H1 (cell line): ENCODE results near the gene PLA2G1B. TPM values are rescaled to one million over a fixed set of nuclear protein-coding genes. Genes with fewer than 3 reads are reported as not detected.
A peak's percentile ranks its signal among the peaks of the same experiment; 100 is the strongest.

Experiments used
- CTCF ChIA-PET: fragments of 300-600 bp; sonication (Branson Sonifier 250); formaldehyde crosslinking; loops from one replicate; lab custom pipeline; 2021; ENCODE audit not compliant: partially characterized antibody; lab: Charles Lee
- POLR2A ChIA-PET: fragments of 300-600 bp; sonication (Branson Sonifier 250); formaldehyde crosslinking; loops from one replicate; lab custom pipeline; 2021; ENCODE audit warnings: inconsistent platforms; ENCODE audit not compliant: partially characterized antibody; lab: Charles Lee
- DNase-seq, 2 experiments: peaks; one replicate each; pipeline versions ENCODE4 v3.0.0 to v3.0.0-alpha.2; 2010 to 2022; ENCODE audit warnings: low spot score in 2 of 2, low read depth in 1 of 2, mixed read lengths in 1 of 2
- FAIRE-seq: peaks from 2 replicates; lab custom pipeline; 2011; peaks lifted over from hg19 to GRCh38; lab: Jason Lieb, UNC
- H2AFZ ChIP-seq: 2 replicates; pipeline ENCODE4 v1.8.1; 2012; ENCODE audit warnings: low read length, inconsistent platforms
- H2AK5ac ChIP-seq: 2 replicates; pipeline ENCODE4 v1.6.1; 2013; ENCODE audit warnings: low read depth, low read length
- H2BK120ac ChIP-seq: replicated peaks from 2 replicates; pipeline ENCODE3; 2013; ENCODE audit warnings: low read depth, low read length, inconsistent platforms
- H2BK12ac ChIP-seq: 2 replicates; pipeline ENCODE4 v1.6.1; 2013; ENCODE audit warnings: low read depth, low read length
- H2BK15ac ChIP-seq: 2 replicates; pipeline ENCODE4 v1.6.1; 2013; ENCODE audit warnings: low read length
- H2BK20ac ChIP-seq: 2 replicates; pipeline ENCODE4 v1.6.1; 2013; ENCODE audit warnings: low read length
- H2BK5ac ChIP-seq: 2 replicates; pipeline ENCODE4 v1.6.1; 2013; ENCODE audit warnings: low read depth, low read length
- H3K14ac ChIP-seq: 2 replicates; pipeline ENCODE4 v1.6.1; 2013; ENCODE audit warnings: inconsistent platforms; ENCODE audit not compliant: insufficient read length
- H3K18ac ChIP-seq: 2 replicates; pipeline ENCODE4 v1.6.1; 2013; ENCODE audit warnings: low read length; ENCODE audit errors: extremely low read depth
- H3K23ac ChIP-seq: 2 replicates; pipeline ENCODE4 v1.6.1; 2013; ENCODE audit warnings: inconsistent platforms; ENCODE audit not compliant: insufficient read length
- H3K23me2 ChIP-seq: 2 replicates; pipeline ENCODE4 v1.6.1; 2013; ENCODE audit warnings: low read depth, low read length
- H3K27ac ChIP-seq: 2 replicates; pipeline ENCODE4 v1.6.1; 2011; ENCODE audit warnings: low read depth, low read length, inconsistent platforms
- H3K27me3 ChIP-seq, 4 experiments: replicated peaks in 1 of 4; 1 replicate in 1 of 4; 2 replicates in 3 of 4; pipeline versions ENCODE4 v1.6.1 to v1.8.1; 2011 to 2013; ENCODE audit warnings: low read length in 3 of 4, mild to moderate bottlenecking in 3 of 4, inconsistent platforms in 2 of 4, mixed read lengths in 2 of 4, moderate library complexity in 1 of 4; ENCODE audit not compliant: control insufficient read depth in 3 of 4, insufficient read depth in 3 of 4; ENCODE audit errors: extremely low read depth in 1 of 4
- H3K36me3 ChIP-seq, 4 experiments: 2 replicates each; pipeline versions ENCODE4 v1.6.1 to v1.8.1; 2011 to 2013; ENCODE audit warnings: mild to moderate bottlenecking in 4 of 4, low read length in 3 of 4, moderate library complexity in 2 of 4, control low read depth in 1 of 4, inconsistent platforms in 1 of 4; ENCODE audit not compliant: insufficient read depth in 4 of 4, control insufficient read depth in 2 of 4
- H3K4ac ChIP-seq: replicated peaks from 2 replicates; pipeline ENCODE3; 2013; ENCODE audit warnings: low read length, low read depth, mixed read lengths, inconsistent platforms; ENCODE audit not compliant: insufficient read length
- H3K4me1 ChIP-seq, 4 experiments: replicated peaks in 1 of 4; 1 replicate in 1 of 4; 2 replicates in 3 of 4; pipeline versions ENCODE4 v1.6.1 to v1.8.1; 2011 to 2013; ENCODE audit warnings: low read length in 3 of 4, inconsistent platforms in 2 of 4, mixed read lengths in 1 of 4; ENCODE audit not compliant: insufficient read depth in 4 of 4, control insufficient read depth in 3 of 4
- H3K4me2 ChIP-seq, 2 experiments: 2 replicates each; pipeline versions ENCODE4 v1.6.1 to v1.8.1; 2011 to 2013; ENCODE audit warnings: low read depth in 2 of 2, low read length in 2 of 2, control low read depth in 1 of 2, inconsistent platforms in 1 of 2, mild to moderate bottlenecking in 1 of 2; ENCODE audit not compliant: insufficient read depth in 1 of 2
- H3K4me3 ChIP-seq, 4 experiments: fragments of 200-600, 300-600 bp in 1 of 4; sonication (generic), shearing (Covaris generic), sonication (Bioruptor Twin) in 1 of 4; 2 replicates each; pipeline versions ENCODE4 v1.5.1 to v1.8.1; 2011 to 2016; ENCODE audit warnings: low read length in 4 of 4, low read depth in 3 of 4, control low read depth in 2 of 4, inconsistent platforms in 2 of 4, mild to moderate bottlenecking in 2 of 4, mixed read lengths in 1 of 4, moderate library complexity in 1 of 4; ENCODE audit not compliant: insufficient read depth in 2 of 4; ENCODE audit errors: extremely low read depth in 1 of 4
- H3K56ac ChIP-seq: replicated peaks from 2 replicates; pipeline ENCODE3; 2013; ENCODE audit warnings: low read depth, mild to moderate bottlenecking, mixed read lengths, low read length, inconsistent platforms; ENCODE audit not compliant: insufficient read length
- H3K79me1 ChIP-seq: 2 replicates; pipeline ENCODE4 v1.6.1; 2013; ENCODE audit warnings: low read depth, low read length, control low read depth
- H3K79me2 ChIP-seq, 2 experiments: 2 replicates each; pipeline versions ENCODE4 v1.6.1 to v1.8.1; 2012 to 2013; ENCODE audit warnings: low read length in 2 of 2, mild to moderate bottlenecking in 2 of 2, inconsistent platforms in 1 of 2; ENCODE audit not compliant: insufficient read depth in 2 of 2, control insufficient read depth in 1 of 2
- H3K9ac ChIP-seq, 4 experiments: replicated peaks in 1 of 4; 1 replicate in 1 of 4; 2 replicates in 3 of 4; pipeline versions ENCODE4 v1.6.1 to v1.8.1; 2011 to 2013; ENCODE audit warnings: low read depth in 3 of 4, low read length in 3 of 4, control low read depth in 2 of 4, mild to moderate bottlenecking in 2 of 4, moderate library complexity in 2 of 4, inconsistent platforms in 1 of 4; ENCODE audit errors: extremely low read depth in 1 of 4
- H3K9me3 ChIP-seq, 2 experiments: 2 replicates each; pipeline versions ENCODE4 v1.6.1 to v1.8.1; 2012 to 2013; ENCODE audit warnings: mild to moderate bottlenecking in 2 of 2, moderate library complexity in 2 of 2, control low read depth in 1 of 2, inconsistent platforms in 1 of 2, low read depth in 1 of 2, low read length in 1 of 2, mixed read lengths in 1 of 2; ENCODE audit not compliant: insufficient read depth in 2 of 2
- H4K20me1 ChIP-seq, 2 experiments: replicated peaks in 1 of 2; 2 replicates each; pipeline versions ENCODE3 to v1.8.1; 2011 to 2013; ENCODE audit warnings: inconsistent platforms in 2 of 2, low read length in 2 of 2, mild to moderate bottlenecking in 1 of 2; ENCODE audit not compliant: insufficient read depth in 2 of 2, control insufficient read depth in 1 of 2
- H4K5ac ChIP-seq: 2 replicates; pipeline ENCODE4 v1.6.1; 2013; ENCODE audit warnings: low read length, low read depth, mixed read lengths, inconsistent platforms; ENCODE audit not compliant: insufficient read length
- H4K8ac ChIP-seq: 2 replicates; pipeline ENCODE4 v1.8.0; 2013; ENCODE audit warnings: mild to moderate bottlenecking, moderate library complexity, low read length, inconsistent platforms; ENCODE audit not compliant: insufficient read depth; ENCODE audit errors: extremely low read depth
- H4K91ac ChIP-seq: replicated peaks from 2 replicates; pipeline ENCODE3; 2013; ENCODE audit warnings: low read length, mixed read lengths, inconsistent platforms; ENCODE audit not compliant: insufficient read length
- EP300 ChIP-seq, 2 experiments: IDR thresholded peaks; 1 replicate in 1 of 2; 2 replicates in 1 of 2; pipeline ENCODE4 v1.6.1; 2011 to 2012; ENCODE audit warnings: low read depth in 2 of 2, low read length in 2 of 2, mild to moderate bottlenecking in 2 of 2, borderline replicate concordance in 1 of 2, inconsistent platforms in 1 of 2, moderate library complexity in 1 of 2
- JUN ChIP-seq: IDR thresholded peaks from 2 replicates; pipeline ENCODE4 v1.6.1; 2011; ENCODE audit warnings: low read depth, mild to moderate bottlenecking, improper control_type of control experiment, low read length
- MAFK ChIP-seq: IDR thresholded peaks from 2 replicates; pipeline ENCODE4 v1.6.1; 2012; ENCODE audit warnings: low read depth, mild to moderate bottlenecking, improper control_type of control experiment, low read length
- POLR2A ChIP-seq, 2 experiments: IDR thresholded peaks; 1 replicate in 1 of 2; 2 replicates in 1 of 2; pipeline ENCODE4 v1.6.1; 2011; ENCODE audit warnings: low read depth in 2 of 2, low read length in 2 of 2, mild to moderate bottlenecking in 2 of 2; ENCODE audit errors: control extremely low read depth in 1 of 2
- POLR2AphosphoS5 ChIP-seq: IDR thresholded peaks from 2 replicates; pipeline ENCODE4 v1.6.1; 2011; ENCODE audit warnings: low read depth, low read length
- TAF1 ChIP-seq: IDR thresholded peaks from 2 replicates; pipeline ENCODE4 v1.6.1; 2011; ENCODE audit warnings: mild to moderate bottlenecking, low read depth, low read length
- USF2 ChIP-seq: IDR thresholded peaks from 2 replicates; pipeline ENCODE4 v1.6.1; 2011; ENCODE audit warnings: low read length, improper control_type of control experiment
- WGBS, 2 experiments: shearing (Covaris generic) in 1 of 2; methylation state at CpG; one replicate each; pipeline versions ENCODE4 v1.1.6 to v1.1.7; 2013 to 2015; ENCODE audit warnings: low lambda C conversion rate in 2 of 2, mixed read lengths in 2 of 2, inconsistent platforms in 1 of 2, low coverage in 1 of 2, missing lambda C conversion rate in 1 of 2; ENCODE audit not compliant: insufficient replicate concordance in 2 of 2, insufficient coverage in 1 of 2, insufficient read length in 1 of 2; ENCODE audit errors: extremely low coverage in 1 of 2, missing lambda C conversion rate in 1 of 2; 5-methylcytosine and 5-hydroxymethylcytosine counted together
- polyA plus RNA-seq, 7 experiments: library from polyadenylated mRNA; depleted of rRNA in 3 of 7; stranded (reverse) in 5 of 7; unstranded in 2 of 7; fragments of >200 nt in 5 of 7; fragments of 200-250 nt in 2 of 7; gene quantifications; 1 replicate in 5 of 7; 2 replicates in 1 of 7; 4 replicates in 1 of 7; pipeline versions ENCODE4 v1.2.1 to v1.2.3, GENCODE V29; 2011 to 2013; ENCODE audit warnings: missing spikeins in 2 of 7, mixed read lengths in 2 of 7
- total RNA-seq: library from RNA; stranded (reverse); fragmentation: NEBNext Ultra II Directional; extraction: Animal tissue kit (Norgen Biotek cat#: 25700); gene quantifications from 2 replicates; pipeline ENCODE4 v1.2.1, GENCODE V29; 2021

The PLA2G1B gene
- total and polyA plus RNA-seq, 2 of the 8 experiments (the other 6 are each of a cell fraction or from before 2014, with no cell fraction given), result not detected

DNA sequence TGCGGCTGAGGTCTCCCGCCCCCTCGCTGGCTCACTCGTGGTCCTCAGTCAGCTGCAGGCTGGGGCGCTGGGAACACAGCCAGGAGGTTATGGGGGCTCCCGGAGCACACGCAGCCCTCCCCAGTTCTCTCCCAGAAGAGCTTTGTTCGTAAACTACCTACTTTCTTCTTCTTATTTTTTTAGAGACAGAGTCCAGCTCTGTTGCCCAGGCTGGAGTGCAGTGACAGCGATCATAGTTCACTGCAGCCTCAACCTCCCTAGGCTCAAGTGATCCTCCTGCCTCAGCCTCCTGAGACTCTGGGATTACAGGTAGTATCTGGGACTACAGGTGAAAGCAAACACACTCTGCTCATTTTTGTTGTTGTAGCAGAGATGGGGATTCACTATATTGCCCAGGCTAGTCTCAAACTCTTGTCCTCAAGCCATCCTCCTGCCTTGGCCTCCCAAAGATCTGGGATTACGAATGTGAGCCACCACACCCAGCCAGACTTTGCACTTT lies 15.5 kb upstream of the PLA2G1B start:
- Histone ChIP-seq H4K91ac (no peak overlapping the region), H3K23ac (no peak overlapping the region), H2BK20ac (no peak overlapping the region), H2BK5ac (no peak overlapping the region), H2BK12ac (no peak overlapping the region), H3K4me3 (no peak overlapping the region), H3K18ac (no peak overlapping the region), H3K23me2 (no peaks in the 10 kb centered on the region), H3K27me3 (no peaks in the 10 kb centered on the region), H3K79me2 (no peaks in the 10 kb centered on the region), H3K9me3 (peaks cover 0 to 2% of the 10 kb centered on the region in 2 experiments; a peak in 1 of 4 replicates), H3K36me3 (peaks cover 7 to 41% (median 27%) of the 10 kb centered on the region in 4 experiments; a peak in 6 of 8 replicates), H3K9ac (no peak overlapping the region), H3K4me2 (no peak overlapping the region), H3K14ac (no peak overlapping the region), H3K56ac (no peak overlapping the region), H4K20me1 (peaks cover 0 to 4% of the 10 kb centered on the region in 2 experiments), H3K27ac (no peak overlapping the region), H3K4ac (no peak overlapping the region), H2AK5ac (no peak overlapping the region), H2AFZ (no peak overlapping the region), H2BK15ac (no peak overlapping the region), H4K8ac (peak overlapping the region; percentile 85; the same call in 1 of the 2 replicates), H3K79me1 (no peaks in the 10 kb centered on the region), H2BK120ac (no peak overlapping the region), H4K5ac (no peak overlapping the region), H3K4me1 (peaks cover 0 to 9% (median 4%) of the 10 kb centered on the region in 4 experiments; a peak in 5 of 7 replicates)
- FAIRE-seq, result no peak
- WGBS, 2 experiments, result 86% methylated on average over 9 of the region's 10 CpGs; no CpG with 5 or more reads in 1 of the 2 experiments
- TF ChIP-seq TAF1, result no peak
- TF ChIP-seq POLR2A (IDR thresholded peaks at IDR 0.05; ENCODE audit: control extremely low read depth in 1 of 2, low read depth in 2 of 2, low read length in 2 of 2), result 0 out of 3 replicates have a peak, but pooled peaks of 1 of the 2 experiments have one; percentile 24
- TF ChIP-seq POLR2AphosphoS5, result peak; percentile 40; the same call in 1 of the 2 replicates
- no peak for TF ChIP-seq EP300 (IDR thresholded peaks at IDR 0.05; ENCODE audit: borderline replicate concordance in 1 of 2, low read depth in 2 of 2, low read length in 2 of 2)
- no peak for TF ChIP-seq USF2
- TF ChIP-seq JUN, result no peak
- TF ChIP-seq MAFK, result no peak
- no peak for DNase-seq
- POLR2A ChIA-PET, result interaction anchor here (0.6 to 2.9 kb wide), 7 partner anchors 8 to 84 kb away, joined by 3 to 13 read pairs (median 4); no protein-coding TSS in a partner anchor
- CTCF ChIA-PET, result interaction anchor here (0.6 to 3.1 kb wide), 4 partner anchors 16 to 67 kb away, joined by 3 to 13 read pairs (median 3); no protein-coding TSS in a partner anchor
